ENCODE results near the gene NOP16. TPM values are rescaled to one million over a fixed set of nuclear protein-coding genes. Genes with fewer than 3 reads are reported as not detected.
A peak's percentile ranks its signal among the peaks of the same experiment; 100 is the strongest.

The NOP16 gene
- total RNA-seq, 4 donors from 2014 or later = 7.5 to 8.4 (median 8.2) TPM

GRCh38 chr5:176413709-176414191, 25.4 kb upstream of the NOP16 start:
- no peak for DNase-seq
- Histone ChIP-seq H3K9me3 (no peaks in the 10 kb centered on the region), H3K4me1 (peaks cover 2 to 50% (median 10%) of the 10 kb centered on the region in 4 donors), H3K4me3 (peak overlapping the region in 1 of 4 donors; percentile 12), H3K27me3 (no peaks in the 10 kb centered on the region), H3K27ac (peak overlapping the region in 2 of 4 donors; percentile 28 to 40), H3K36me3 (peaks cover 0 to 16% (median 0%) of the 10 kb centered on the region in 3 donors)
- no peak for TF ChIP-seq POLR2A (IDR thresholded peaks at IDR 0.05)
- TF ChIP-seq, protein P1, sequence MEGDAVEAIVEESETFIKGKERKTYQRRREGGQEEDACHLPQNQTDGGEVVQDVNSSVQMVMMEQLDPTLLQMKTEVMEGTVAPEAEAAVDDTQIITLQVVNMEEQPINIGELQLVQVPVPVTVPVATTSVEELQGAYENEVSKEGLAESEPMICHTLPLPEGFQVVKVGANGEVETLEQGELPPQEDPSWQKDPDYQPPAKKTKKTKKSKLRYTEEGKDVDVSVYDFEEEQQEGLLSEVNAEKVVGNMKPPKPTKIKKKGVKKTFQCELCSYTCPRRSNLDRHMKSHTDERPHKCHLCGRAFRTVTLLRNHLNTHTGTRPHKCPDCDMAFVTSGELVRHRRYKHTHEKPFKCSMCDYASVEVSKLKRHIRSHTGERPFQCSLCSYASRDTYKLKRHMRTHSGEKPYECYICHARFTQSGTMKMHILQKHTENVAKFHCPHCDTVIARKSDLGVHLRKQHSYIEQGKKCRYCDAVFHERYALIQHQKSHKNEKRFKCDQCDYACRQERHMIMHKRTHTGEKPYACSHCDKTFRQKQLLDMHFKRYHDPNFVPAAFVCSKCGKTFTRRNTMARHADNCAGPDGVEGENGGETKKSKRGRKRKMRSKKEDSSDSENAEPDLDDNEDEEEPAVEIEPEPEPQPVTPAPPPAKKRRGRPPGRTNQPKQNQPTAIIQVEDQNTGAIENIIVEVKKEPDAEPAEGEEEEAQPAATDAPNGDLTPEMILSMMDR (IDR thresholded peaks at IDR 0.05) = no peak

- Histone ChIP-seq H3K4me1 (peaks cover 2 to 50% (median 10%) of the 10 kb centered on the region in 4 donors), H3K9me3 (no peaks in the 10 kb centered on the region), H3K27ac (peak overlapping the region in 2 of 4 donors; percentile 28 to 40), H3K4me3 (no peak overlapping the region), H3K36me3 (peaks cover 0 to 21% (median 0%) of the 10 kb centered on the region in 3 donors), H3K27me3 (no peaks in the 10 kb centered on the region)
- peak in 1 of 3 donors; percentile 46 for DNase-seq
- TF ChIP-seq POLR2A (IDR thresholded peaks at IDR 0.05) = no peak
- TF ChIP-seq, protein P1 (IDR thresholded peaks at IDR 0.05) = no peak
These were observed 24.8 kb upstream of the NOP16 start for GRCh38 chr5:176413255-176413565.

- Histone ChIP-seq H3K4me1 (peaks cover 2 to 50% (median 10%) of the 10 kb centered on the region in 4 donors), H3K27ac (peak overlapping the region in 1 of 4 donors; percentile 50), H3K27me3 (no peaks in the 10 kb centered on the region), H3K36me3 (peaks cover 0 to 26% (median 0%) of the 10 kb centered on the region in 3 donors), H3K4me3 (no peak overlapping the region), H3K9me3 (no peaks in the 10 kb centered on the region)
- DNase-seq = peak in 1 of 3 donors; percentile 30
- no peak for TF ChIP-seq POLR2A (IDR thresholded peaks at IDR 0.05)
- TF ChIP-seq, protein P1 (IDR thresholded peaks at IDR 0.05) = no peak
These were observed 24.3 kb upstream of the NOP16 start for GRCh38 chr5:176412517-176413254.

GRCh38 chr5:176410486-176411180, 22.2 kb upstream of the NOP16 start:
- no peak overlapping the region for H3K4me3 ChIP-seq
- H3K4me1 ChIP-seq = peaks cover 0 to 54% (median 4%) of the 10 kb centered on the region in 4 donors
- peak overlapping the region in 1 of 4 donors; percentile 16 for H3K27ac ChIP-seq
- no peaks in the 10 kb centered on the region for H3K27me3 ChIP-seq
- H3K9me3 ChIP-seq = no peaks in the 10 kb centered on the region
- DNase-seq = peak in 1 of 3 donors; percentile 39
- TF ChIP-seq POLR2A (IDR thresholded peaks at IDR 0.05) = no peak
- TF ChIP-seq, protein P1 (IDR thresholded peaks at IDR 0.05) = peak in 4 of 6 experiments; percentile 17 to 45 (median 26)
- peaks cover 0 to 44% (median 0%) of the 10 kb centered on the region in 3 donors for H3K36me3 ChIP-seq

DNA sequence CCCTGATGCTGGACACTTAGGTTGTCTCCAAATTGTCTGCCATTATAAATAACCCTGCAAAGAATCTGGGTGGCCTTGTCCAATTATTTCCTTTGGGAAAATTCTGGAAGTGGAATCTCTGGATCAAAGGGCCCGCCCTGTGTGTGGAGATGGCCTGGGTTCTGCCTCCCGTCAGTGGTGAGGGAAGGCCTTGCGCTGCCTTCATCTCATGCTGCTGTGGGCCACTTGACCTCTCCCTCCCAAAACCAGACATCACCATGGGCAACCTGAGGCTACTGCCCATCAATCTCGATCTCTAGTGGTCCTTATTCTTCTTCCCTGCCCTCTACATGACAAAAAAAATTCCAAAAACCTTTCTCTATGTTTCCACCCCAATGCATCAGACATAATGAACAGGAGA, 21.4 kb upstream of the NOP16 start:
- peaks cover 0 to 54% (median 2%) of the 10 kb centered on the region in 4 donors for H3K4me1 ChIP-seq
- peaks cover 0 to 44% (median 0%) of the 10 kb centered on the region in 3 donors for H3K36me3 ChIP-seq
- no peak overlapping the region for H3K27ac ChIP-seq
- no peaks in the 10 kb centered on the region for H3K27me3 ChIP-seq
- H3K4me3 ChIP-seq = no peak overlapping the region
- DNase-seq = no peak
- TF ChIP-seq POLR2A (IDR thresholded peaks at IDR 0.05) = no peak
- TF ChIP-seq, protein P1 (IDR thresholded peaks at IDR 0.05) = no peak
- H3K9me3 ChIP-seq = no peaks in the 10 kb centered on the region

All from Peyer's patch (tissue), 4 donors.